Gastrocnemius medialis (tissue), 4 donors: ENCODE measurements around the gene FGF21. TPM values are rescaled to one million over a fixed set of nuclear protein-coding genes. Genes with fewer than 3 reads are reported as not detected.
A peak's percentile ranks its signal among the peaks of the same experiment; 100 is the strongest.

Experiments
- ATAC-seq, 2 donors: fragments of 150-250 bp; one replicate each; pipeline ENCODE4 v1.9.1; 2016
- DNase-seq, 2 donors: peaks; one replicate each; pipeline ENCODE4 v3.0.0-alpha.2; 2019
- H3K27ac ChIP-seq, 4 donors: fragments of 200-600 bp; sonication (generic); 1 replicate in 1 of 4; 2 replicates in 3 of 4; pipeline ENCODE4 v1.5.1; 2016 to 2018; ENCODE audit warnings: mild to moderate bottlenecking in 2 of 4, moderate library complexity in 1 of 4
- H3K27me3 ChIP-seq, 3 donors: fragments of 200-600 bp; sonication (generic) in 2 of 3; 1 replicate in 1 of 3; 2 replicates in 2 of 3; pipeline versions ENCODE4 v1.5.1 to v1.6.0; 2016 to 2019; ENCODE audit warnings: mild to moderate bottlenecking in 1 of 3, moderate library complexity in 1 of 3
- H3K36me3 ChIP-seq, 2 donors: fragments of 200-600 bp; sonication (generic) in 1 of 2; one replicate each; pipeline ENCODE4 v1.5.1; 2017 to 2018
- H3K4me1 ChIP-seq, 2 donors: fragments of 200-600 bp; sonication (generic) in 1 of 2; one replicate each; pipeline ENCODE4 v1.5.1; 2016 to 2017; ENCODE audit warnings: mild to moderate bottlenecking in 2 of 2
- H3K4me3 ChIP-seq, 4 donors: fragments of 200-600 bp; sonication (generic) in 3 of 4; 1 replicate in 1 of 4; 2 replicates in 3 of 4; pipeline ENCODE4 v1.5.1; 2016 to 2019; ENCODE audit warnings: mild to moderate bottlenecking in 2 of 4
- H3K9me3 ChIP-seq, 3 donors: fragments of 200-600 bp; sonication (generic) in 2 of 3; 1 replicate in 1 of 3; 2 replicates in 2 of 3; pipeline ENCODE4 v1.5.1; 2016 to 2019
- POLR2A ChIP-seq, 2 donors: fragments of 450-650 bp; IDR thresholded peaks; one replicate each; pipeline ENCODE4 v1.6.1; 2017; ENCODE audit warnings: antibody characterized with exemption in 2 of 2, mild to moderate bottlenecking in 2 of 2, moderate library complexity in 2 of 2
- in situ Hi-C, 4 donors: fragments of 200-750 bp; cut with MboI; loops; one replicate each; pipeline versions ENCODE4 v1.15.0 to v1.8.0; 2017; ENCODE audit warnings: low sequenced_read_pairs in 4 of 4
- intact Hi-C: fragments of 100-400 bp; cut with DNase I; formaldehyde crosslinking; loops from one replicate; pipeline ENCODE4 v1.15.1; 2023; ENCODE audit warnings: low total_unique reads
- total RNA-seq, 4 donors: library from RNA; depleted of rRNA; stranded (reverse); fragments of >200 nt; gene quantifications; one replicate each; pipeline versions ENCODE4 v1.1.0 to v1.2.3, GENCODE V29; 2016
- TF ChIP-seq, protein P1 (sequence below), 5 experiments: fragments of 450-650 bp in 3 of 5; fragments of 200-600 bp in 2 of 5; sonication (generic) in 2 of 5; IDR thresholded peaks in 4 of 5; conservative IDR thresholded peaks in 1 of 5; 1 replicate in 4 of 5; 2 replicates in 1 of 5; pipeline ENCODE4 v1.5.1; 2016 to 2019; ENCODE audit warnings: antibody characterized with exemption in 5 of 5, mild to moderate bottlenecking in 3 of 5, moderate library complexity in 3 of 5

Gene FGF21, protein sequence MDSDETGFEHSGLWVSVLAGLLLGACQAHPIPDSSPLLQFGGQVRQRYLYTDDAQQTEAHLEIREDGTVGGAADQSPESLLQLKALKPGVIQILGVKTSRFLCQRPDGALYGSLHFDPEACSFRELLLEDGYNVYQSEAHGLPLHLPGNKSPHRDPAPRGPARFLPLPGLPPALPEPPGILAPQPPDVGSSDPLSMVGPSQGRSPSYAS
- total RNA-seq = not detected

DNA sequence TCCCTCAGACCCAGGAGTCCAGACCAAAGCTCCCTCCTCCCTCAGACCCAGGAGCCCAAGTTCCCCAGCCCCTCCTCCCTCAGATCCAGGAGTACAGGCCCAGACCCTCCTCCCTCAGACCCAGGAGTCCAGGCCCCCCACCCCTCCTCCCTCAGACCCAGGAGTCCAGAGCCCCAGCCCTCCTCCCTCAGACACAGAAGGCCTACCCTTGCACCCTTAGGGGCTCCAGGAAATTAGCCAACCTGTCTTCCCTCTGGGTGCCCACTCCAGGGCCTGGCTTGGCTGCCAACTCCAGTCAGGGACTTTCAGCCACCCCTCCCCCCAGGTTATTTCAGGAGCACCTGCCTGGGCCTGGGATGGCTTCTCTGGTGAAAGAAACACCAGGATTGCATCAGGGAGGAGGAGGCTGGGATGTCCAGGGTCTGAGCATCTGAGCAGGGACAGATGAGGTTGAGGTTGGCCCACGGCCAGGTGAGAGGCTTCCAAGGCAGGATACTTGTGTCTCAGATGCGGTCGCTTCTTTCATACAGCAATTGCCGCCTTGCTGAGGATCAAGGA, at the start of gene FGF21:
FGF21 (plus strand) TSS at position 441 of the 558 bp plus-strand sequence. CDS start 713 bp downstream, outside the sequence.
- in situ Hi-C loops = no loop called here
- ATAC-seq (peak; percentile 33 to 77), DNase-seq (peak; percentile 50 to 84)
- no peak within 1 kb of the TSS for H3K4me3 ChIP-seq
- H3K4me1 ChIP-seq = peaks cover 17 to 24% of the 10 kb centered on the region in 2 donors
- H3K27me3 ChIP-seq = no peaks in the 10 kb centered on the region
- peak within 1 kb of the TSS; percentile 46 to 71 (median 67) for H3K27ac ChIP-seq
- TF ChIP-seq POLR2A (IDR thresholded peaks at IDR 0.05) = no peak
- TF ChIP-seq, protein P1, sequence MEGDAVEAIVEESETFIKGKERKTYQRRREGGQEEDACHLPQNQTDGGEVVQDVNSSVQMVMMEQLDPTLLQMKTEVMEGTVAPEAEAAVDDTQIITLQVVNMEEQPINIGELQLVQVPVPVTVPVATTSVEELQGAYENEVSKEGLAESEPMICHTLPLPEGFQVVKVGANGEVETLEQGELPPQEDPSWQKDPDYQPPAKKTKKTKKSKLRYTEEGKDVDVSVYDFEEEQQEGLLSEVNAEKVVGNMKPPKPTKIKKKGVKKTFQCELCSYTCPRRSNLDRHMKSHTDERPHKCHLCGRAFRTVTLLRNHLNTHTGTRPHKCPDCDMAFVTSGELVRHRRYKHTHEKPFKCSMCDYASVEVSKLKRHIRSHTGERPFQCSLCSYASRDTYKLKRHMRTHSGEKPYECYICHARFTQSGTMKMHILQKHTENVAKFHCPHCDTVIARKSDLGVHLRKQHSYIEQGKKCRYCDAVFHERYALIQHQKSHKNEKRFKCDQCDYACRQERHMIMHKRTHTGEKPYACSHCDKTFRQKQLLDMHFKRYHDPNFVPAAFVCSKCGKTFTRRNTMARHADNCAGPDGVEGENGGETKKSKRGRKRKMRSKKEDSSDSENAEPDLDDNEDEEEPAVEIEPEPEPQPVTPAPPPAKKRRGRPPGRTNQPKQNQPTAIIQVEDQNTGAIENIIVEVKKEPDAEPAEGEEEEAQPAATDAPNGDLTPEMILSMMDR (IDR thresholded peaks at IDR 0.05 in 4 of 5, conservative IDR thresholded peaks at IDR 0.05 in 1 of 5) = no peak
- intact Hi-C loops = no loop called here
- H3K36me3 ChIP-seq = no peaks in the 10 kb centered on the region
- no peaks in the 10 kb centered on the region for H3K9me3 ChIP-seq

DNA sequence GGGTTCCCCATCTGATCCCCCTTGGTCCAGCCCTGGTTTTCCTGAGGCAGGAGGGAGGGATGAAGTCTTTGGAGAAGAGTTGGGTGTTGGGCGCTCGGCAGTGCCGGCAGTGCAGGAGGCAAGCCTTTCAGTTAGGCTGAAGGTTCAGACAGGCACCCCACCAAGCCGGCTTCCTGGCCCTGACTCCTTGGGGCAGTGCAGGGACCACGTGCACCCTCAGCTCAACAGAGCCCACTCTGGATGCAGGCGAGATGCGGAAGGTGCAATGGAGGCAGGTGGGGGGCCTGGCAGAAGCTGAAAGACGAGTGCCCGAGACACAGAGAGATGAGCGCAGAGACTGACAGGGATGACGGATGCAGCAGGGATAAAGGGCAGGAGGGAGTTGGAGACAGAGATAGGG, 46.9 kb upstream of the FGF21 start:
- Histone ChIP-seq H3K27me3 (no peaks in the 10 kb centered on the region), H3K9me3 (no peaks in the 10 kb centered on the region), H3K4me1 (peaks cover 0 to 4% of the 10 kb centered on the region in 2 donors), H3K27ac (no peak overlapping the region), H3K4me3 (no peak overlapping the region), H3K36me3 (no peaks in the 10 kb centered on the region)
- intact Hi-C loops (no loop called here), in situ Hi-C loops (no loop called here)
- TF ChIP-seq, protein P1 (IDR thresholded peaks at IDR 0.05 in 4 of 5, conservative IDR thresholded peaks at IDR 0.05 in 1 of 5) = no peak
- TF ChIP-seq POLR2A (IDR thresholded peaks at IDR 0.05) = no peak
- ATAC-seq (no peak), DNase-seq (no peak)

DNA sequence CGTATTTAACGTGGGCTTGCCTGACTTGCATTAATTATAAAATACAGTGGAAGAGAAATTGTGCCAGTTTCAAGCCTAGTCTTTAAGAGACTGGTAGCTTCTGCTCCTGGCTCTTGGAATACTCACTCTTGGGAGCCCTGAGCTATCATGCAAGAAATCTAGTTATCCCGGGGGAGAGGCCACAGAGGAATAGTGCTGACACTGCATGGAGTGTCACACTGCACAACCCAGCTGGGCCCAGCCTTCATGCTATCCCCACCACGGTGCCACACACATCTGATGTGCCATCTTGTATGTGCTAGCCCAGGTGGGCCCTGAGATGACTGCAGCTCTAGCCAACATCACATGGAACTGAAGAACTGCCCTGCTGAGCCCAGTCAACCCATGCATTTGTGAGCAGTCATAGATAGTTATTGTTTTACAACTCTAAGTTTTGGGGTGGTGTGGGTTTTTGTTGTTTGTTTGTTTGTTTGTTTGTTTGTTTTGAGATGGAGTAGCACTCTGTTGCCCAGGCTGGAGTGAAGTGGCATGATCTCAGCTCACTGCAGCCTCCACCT, 44.1 kb upstream of the FGF21 start:
- in situ Hi-C loops (loop anchor here in 1 of 4 donors (10.0 kb wide), 1 partner anchor 56 kb away; no protein-coding TSS in a partner anchor), intact Hi-C loops (loop anchor here (5.0 kb wide), 1 partner anchor 34 kb away; no protein-coding TSS in a partner anchor)
- H3K27me3 ChIP-seq = no peaks in the 10 kb centered on the region
- DNase-seq (no peak), ATAC-seq (no peak)
- H3K4me3 ChIP-seq = no peak overlapping the region
- H3K4me1 ChIP-seq = peaks cover 18 to 23% of the 10 kb centered on the region in 2 donors
- no peaks in the 10 kb centered on the region for H3K36me3 ChIP-seq
- peak overlapping the region in 1 of 4 donors; percentile 9 for H3K27ac ChIP-seq
- no peaks in the 10 kb centered on the region for H3K9me3 ChIP-seq
- TF ChIP-seq, protein P1 (IDR thresholded peaks at IDR 0.05 in 4 of 5, conservative IDR thresholded peaks at IDR 0.05 in 1 of 5) = no peak
- TF ChIP-seq POLR2A (IDR thresholded peaks at IDR 0.05) = no peak

DNA sequence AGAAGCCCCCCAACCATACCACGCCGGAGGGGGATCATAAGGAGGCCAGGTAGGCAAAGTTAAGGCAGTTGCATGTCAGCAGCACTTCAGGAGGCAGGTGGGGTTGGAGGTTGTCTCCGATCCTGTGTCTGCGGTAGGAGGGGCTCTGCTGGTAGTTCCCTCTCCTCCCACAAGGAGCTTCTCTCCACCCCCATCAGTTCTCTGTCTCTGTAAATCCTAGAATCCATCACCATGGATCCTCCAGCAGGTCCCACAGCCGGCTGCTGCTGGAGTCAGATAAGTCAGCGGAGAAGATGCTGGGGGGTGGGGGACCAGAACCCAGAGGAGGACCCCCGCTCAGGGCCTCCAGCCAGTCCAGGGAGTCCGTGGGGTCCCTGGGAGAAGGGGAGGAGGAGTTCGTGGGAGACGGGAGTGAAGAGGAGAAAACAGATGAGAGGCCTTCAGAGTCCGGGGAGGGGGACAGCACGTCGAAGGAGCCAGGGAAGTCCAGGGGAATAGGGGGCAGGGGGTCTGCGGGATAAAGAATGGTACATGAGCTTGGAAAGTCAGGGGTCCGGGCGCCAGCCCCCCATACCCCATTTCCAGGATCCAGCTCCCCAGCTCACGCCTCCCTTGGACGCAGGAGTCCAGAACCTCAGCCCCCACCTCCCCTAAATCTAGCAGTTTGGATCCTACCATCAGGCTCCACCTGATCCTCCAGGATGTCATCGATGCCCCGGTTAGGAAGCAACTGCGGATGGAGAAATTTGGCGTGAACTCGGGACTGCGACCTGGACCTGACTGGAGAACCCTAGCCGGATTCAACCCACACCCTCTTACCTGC, 42.1 kb upstream of the FGF21 start:
- in situ Hi-C loops (loop anchor here in 1 of 4 donors (10.0 kb wide), 1 partner anchor 58 kb away; no protein-coding TSS in a partner anchor), intact Hi-C loops (loop anchor here (5.0 kb wide), 1 partner anchor 36 kb away; no protein-coding TSS in a partner anchor)
- DNase-seq (no peak), ATAC-seq (no peak)
- H3K36me3 ChIP-seq = no peaks in the 10 kb centered on the region
- peak overlapping the region; percentile 88 to 98 (median 94) for H3K27ac ChIP-seq
- no peaks in the 10 kb centered on the region for H3K9me3 ChIP-seq
- TF ChIP-seq, protein P1 (IDR thresholded peaks at IDR 0.05 in 4 of 5, conservative IDR thresholded peaks at IDR 0.05 in 1 of 5) = no peak
- TF ChIP-seq POLR2A (IDR thresholded peaks at IDR 0.05) = no peak
- peaks cover 33 to 35% of the 10 kb centered on the region in 2 donors for H3K4me1 ChIP-seq
- no peaks in the 10 kb centered on the region for H3K27me3 ChIP-seq
- peak overlapping the region; percentile 47 to 65 (median 60) for H3K4me3 ChIP-seq
